ENCODE measurements around the gene SLC22A3.
"Not testable (repeated sequence)": the region's sequence is repeated elsewhere in the genome, so short reads cannot be mapped to it uniquely, and the experiment has no call there.

SLC22A3 gene

GRCh38 chr6:160348223-160349019 is at the start of gene SLC22A3:
Gene SLC22A3 (plus strand): TSS chr6:160348378. CDS start chr6:160348420, 42 bp downstream.
- no peak for DNase-seq (ENCODE audit: low spot score)

- DNase-seq (ENCODE audit: low spot score), result no peak
Measured at GRCh38 chr6:160299559-160299958, 48.6 kb upstream of the SLC22A3 start.

- no peak for DNase-seq (ENCODE audit: low spot score)
Measured at GRCh38 chr6:160300076-160300695, 48.0 kb upstream of the SLC22A3 start.

DNA sequence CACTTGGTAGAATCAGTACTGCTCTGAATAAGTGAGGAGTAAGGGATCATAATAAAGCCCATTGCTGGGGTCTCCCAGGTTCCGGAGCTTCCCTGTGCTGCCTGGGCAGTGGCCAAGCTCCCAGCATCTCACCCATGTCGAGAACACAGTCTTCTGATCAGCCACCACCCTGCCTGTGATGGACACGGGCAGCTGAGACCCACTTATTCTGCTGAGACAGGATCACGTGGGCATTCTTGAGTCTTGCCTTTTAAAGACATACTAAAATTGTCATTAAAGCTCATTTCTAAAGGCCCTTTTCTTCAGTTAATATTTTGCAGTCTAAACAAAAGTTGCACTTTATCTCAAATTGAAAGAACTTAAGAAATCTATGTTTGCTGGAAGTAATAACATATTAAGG is 46.8 kb upstream of the SLC22A3 start:
- no peak for DNase-seq (ENCODE audit: low spot score)

DNA sequence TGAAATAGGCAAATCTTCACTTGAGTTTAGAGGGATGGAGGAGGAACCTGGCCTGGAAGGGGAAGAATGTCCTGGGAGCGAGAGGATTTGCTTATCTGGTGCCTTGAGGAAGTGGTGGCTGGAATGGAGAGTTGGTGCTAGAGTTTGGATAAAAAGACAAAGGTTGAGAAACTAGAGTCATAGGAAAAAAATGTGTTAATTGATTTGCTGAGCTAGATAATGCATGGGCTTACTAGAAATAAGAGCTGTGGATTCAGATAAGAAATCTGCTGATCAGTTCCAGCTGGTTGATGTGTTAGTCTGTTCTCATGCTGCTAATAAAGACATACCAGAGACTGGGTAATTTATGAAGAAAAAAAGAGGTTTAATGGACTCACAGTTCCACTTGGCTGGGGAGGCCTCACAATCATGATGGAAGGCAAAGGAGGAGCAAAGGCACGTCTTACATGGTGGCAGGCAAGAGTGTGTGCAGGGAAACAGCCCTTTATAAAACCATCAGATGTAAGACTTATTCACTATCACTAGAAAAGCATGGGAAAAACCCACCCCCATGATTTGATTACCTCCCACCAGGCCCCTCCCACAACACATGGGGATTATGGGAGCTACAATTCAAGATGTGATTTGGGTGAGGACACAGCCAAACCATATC is 45.6 kb upstream of the SLC22A3 start:
- not testable (repeated sequence) for DNase-seq (ENCODE audit: low spot score)

DNA sequence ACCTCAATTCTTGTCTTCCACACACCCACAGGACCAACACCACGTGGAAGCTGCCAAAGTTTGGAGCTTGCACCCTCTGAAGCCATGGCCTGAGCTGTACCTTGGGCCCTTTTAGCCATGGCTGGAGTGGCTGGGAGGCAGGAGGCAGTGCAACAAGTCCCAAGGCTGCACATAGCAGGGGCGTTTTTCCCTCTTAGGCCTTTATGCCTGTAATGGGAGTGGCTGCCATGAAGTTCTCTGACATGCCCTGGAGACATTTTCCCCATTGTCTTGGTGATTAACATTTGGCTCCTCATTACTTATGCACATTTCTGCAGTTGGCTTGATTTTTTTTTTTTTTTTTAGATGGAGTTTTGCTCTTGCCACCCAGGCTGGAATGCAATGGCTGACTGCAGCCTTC is 44.4 kb upstream of the SLC22A3 start:
- no peak for DNase-seq (ENCODE audit: low spot score)

DNA sequence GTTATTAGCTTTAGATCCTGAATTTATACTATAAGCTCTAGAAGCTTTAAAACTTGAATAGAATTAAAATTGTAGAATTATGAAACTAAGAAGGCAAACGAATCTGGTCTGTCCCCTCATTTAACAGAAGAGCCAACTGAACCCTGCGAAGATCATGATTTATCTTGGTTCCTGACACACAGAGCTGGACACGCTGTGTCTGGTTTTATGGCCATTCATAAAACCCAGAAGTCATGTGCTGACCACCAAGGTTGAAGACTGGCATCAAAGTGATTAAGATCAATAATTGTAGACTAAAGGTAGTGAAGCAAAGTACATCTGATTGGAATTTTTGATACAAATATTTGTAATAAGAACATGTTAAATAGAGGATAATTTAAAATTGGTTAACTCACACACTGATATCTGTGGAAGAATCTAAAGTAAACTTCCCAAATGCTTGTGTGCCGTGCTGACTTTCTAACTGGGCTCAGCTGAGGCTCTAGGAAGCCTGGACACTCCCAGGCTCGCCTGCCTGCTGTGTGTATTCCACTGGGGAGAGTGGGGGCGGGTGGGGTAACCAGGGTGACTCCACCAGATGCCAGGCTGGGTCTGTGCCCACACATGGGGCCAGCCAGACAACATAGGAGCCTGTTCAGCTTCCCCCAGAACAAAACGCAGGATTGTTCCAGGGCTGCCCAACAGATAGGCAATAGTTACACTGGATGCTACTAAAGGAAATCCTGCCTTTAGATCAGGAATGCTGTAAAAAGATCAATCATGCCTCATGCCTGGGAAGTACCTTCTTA is 42.1 kb upstream of the SLC22A3 start:
- no peak for DNase-seq (ENCODE audit: low spot score)

DNA sequence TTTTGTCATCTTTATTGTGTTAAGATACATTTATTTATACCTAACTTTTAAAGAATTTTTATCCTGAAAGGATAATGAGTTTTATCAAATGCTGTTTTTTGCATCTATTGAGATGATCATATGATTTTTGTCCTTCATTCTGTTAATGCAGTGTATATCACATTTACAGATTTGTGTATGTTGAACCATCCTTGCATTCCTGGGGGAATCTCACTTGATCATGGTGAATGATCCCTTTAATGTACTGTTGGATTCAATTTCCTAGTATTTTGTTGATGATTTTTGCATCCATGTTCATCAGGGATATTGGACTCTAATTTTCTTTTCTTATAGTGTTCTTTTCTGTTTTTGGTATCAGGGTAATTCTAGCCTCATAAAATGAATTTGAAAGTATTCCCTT is 38.5 kb upstream of the SLC22A3 start:
- DNase-seq (ENCODE audit: low spot score), result no peak

DNA sequence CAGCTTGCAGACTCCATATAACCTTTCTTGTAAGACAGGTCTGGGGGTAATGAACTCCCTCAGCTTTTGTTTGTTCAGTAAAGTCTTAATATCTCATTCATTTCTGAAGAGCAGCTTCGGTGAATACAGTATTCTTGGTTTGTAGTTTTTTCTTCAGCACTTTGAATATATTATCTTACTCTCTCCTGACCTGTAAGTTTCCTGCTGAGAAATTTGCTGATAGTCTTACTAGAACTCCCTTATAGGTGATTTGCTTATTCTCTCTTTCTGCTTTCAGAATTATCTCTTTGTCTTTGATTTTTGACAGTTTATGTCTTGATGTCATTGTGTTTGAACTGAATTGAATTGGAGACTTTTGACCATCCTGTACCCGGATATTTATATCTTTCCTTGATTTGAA is 35.3 kb upstream of the SLC22A3 start:
- no peak for DNase-seq (ENCODE audit: low spot score)

DNA sequence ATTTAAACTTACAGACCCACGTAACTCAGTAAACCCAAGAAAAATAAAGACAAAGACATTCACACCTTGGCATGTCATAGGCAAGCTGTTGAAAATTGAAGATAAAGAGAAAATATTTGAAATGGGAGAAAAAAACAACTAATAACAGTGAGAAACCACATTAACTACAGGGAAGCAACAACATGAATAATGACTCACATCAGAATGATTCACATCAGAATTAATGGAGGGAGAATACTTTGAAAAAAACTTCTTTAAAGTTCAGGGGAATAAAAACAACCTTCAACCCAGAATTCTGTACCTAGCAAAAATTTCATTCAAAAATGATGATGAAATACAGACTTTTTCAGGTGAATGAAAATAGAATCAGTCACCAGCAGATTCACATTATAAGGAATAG is 32.9 kb upstream of the SLC22A3 start:
- no peak for DNase-seq (ENCODE audit: low spot score)

GRCh38 chr6:160316261-160316660 is 31.9 kb upstream of the SLC22A3 start:
- DNase-seq (ENCODE audit: low spot score), result no peak

- DNase-seq (ENCODE audit: low spot score), result no peak
Measured at GRCh38 chr6:160319246-160319645, 28.9 kb upstream of the SLC22A3 start.

DNA sequence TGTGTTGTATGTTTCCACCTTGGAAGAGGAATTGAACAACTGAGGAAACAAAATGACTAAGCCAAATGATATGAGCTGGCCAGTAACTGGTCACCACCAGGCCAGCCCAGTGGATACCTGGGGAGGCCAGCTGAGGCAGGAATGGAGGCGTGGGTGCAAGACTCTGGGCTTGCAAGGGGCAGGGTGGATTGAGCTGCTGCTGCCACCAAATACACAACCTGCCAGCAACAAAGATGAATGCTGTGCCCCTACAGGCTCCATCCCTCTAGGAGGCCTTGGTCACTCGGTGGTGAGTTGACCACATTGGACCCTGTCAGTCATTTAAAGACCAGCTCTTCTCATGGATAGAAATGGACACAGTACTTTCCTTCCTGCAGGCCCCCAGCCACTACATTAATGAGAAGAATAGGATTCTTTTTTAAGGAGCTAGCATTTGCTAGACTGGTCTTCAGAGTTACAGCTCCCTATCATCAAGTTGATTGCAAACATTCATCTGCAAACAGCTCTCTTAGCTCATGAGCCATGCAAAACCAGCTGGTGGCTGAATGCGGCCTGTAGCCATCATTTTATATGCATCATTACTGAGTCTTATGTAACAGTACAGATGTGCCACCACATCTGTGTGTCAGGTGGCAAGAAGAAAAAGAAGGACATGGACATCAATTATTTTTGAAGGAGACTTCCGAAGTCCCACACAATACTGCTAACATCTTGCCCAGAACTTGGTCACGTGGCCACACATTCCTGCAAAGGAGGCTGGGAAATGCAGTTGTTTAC is 26.3 kb upstream of the SLC22A3 start:
- no peak for DNase-seq (ENCODE audit: low spot score)

- no peak for DNase-seq (ENCODE audit: low spot score)
Measured at GRCh38 chr6:160327981-160328380, 20.2 kb upstream of the SLC22A3 start.

DNA sequence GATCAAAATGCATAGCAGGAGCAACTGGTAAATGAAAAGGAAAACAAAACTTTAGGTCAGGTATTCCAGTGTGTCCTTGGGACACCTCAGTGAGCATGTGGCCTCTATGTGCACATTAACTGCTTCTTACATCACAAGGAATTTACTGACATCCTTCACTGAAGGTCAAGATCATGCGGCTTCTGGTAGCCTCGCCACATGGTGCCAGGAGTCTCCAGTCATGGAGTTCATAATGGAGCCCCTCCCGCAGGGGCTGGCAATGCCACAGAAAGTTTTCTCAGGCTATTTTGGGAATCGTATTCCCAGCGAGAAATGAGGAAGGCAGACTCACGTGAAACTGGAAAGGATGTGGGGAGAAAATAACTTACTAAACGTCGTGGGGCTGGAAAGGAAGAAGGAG is 19.7 kb upstream of the SLC22A3 start:
- no peak for DNase-seq (ENCODE audit: low spot score)

DNA sequence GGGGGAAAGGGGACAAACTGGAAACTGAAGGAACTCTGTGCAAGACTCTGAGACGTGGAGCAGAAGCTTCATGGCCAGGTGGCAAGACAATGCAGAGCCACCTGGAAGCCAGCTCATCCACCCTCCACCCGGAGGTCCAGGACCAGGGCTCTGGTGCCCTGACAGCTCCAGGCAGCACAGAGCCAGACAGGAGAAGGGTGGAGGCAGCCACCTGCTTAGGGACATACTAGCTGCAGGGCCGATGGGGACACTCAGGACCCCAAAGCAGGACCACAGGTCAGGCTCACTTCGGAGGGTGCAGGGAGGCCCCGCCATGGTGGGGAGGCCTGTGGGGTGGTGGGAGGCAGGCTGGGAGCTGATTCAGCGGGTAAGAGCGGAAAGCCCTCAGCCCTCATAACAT is 19.0 kb upstream of the SLC22A3 start:
- DNase-seq (ENCODE audit: low spot score), result no peak

DNA sequence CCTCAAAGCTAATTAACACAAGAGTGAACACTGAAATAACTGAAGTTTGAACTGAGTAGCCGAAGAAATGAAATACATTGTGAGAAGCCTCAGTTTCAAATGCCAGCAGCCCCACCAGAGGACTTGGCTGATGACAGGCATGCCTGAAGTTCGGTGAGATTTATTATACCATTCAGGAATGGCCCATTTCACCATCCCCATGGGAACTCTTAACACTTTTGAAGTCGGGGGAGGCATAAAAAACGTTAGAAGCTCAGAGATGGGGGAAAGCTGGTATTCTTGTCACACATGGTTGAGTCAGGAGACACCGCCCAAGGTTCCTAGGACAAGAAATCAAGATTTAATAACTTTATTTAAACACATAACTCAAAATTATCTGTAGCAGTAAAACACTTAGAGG is 17.6 kb upstream of the SLC22A3 start:
- no peak for DNase-seq (ENCODE audit: low spot score)

DNA sequence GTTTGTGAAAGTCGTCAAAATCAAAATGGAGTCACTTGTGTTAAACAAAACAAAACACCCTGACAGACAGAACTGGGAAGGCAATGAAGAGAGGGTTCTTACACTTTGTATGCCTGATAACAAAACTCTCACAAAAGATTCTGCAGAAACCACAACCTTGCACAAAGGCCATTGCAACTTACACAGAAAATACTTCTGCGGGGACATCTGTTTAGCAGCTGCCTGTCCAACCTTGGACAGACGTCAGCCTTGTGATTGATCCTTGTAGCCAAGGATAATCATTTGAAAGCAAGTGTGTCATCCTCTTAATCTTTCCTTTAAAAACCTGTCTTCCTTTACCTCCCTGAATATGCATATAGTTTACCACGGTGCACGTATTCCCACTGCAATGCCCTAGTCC is 17.0 kb upstream of the SLC22A3 start:
- no peak for DNase-seq (ENCODE audit: low spot score)

DNA sequence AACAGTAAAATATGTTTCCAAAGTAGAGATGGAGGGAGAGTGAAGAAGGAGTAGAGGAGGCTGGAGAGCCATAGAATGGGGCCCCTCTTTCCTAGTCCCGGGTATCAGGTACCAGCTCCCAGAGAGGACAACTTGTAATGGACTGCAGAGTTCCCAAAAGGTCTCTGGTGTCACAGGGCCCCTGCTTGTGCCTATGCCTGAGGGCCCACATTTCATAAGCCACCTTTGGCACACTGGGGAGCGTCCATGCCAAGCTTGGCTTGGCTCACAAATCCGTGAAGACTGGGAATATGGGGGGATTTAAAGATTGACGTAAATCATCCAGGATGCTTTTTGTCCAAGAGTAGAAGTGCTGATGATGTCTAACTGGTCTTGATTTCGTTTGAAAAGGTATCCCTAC is 16.4 kb upstream of the SLC22A3 start:
- DNase-seq (ENCODE audit: low spot score), result no peak

DNA sequence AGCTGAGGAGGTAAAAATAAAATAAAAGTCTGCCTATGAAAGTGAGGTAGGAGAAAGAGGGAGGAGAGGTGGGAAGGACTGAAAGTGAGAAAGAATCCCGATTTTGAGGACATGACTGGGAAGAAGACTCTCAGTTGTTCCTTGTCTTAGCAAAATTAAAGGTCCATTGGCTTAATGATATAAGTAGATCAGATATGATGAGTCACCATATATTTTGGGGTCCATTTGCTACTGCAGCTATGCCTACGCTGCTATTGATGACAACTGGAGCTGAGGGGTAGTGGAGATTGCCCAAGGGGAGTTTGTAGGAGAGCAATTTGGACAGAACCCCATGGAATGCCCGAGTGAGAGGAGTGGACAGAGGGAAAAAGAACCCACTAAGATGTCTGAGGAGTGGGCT is 15.1 kb upstream of the SLC22A3 start:
- no peak for DNase-seq (ENCODE audit: low spot score)

DNA sequence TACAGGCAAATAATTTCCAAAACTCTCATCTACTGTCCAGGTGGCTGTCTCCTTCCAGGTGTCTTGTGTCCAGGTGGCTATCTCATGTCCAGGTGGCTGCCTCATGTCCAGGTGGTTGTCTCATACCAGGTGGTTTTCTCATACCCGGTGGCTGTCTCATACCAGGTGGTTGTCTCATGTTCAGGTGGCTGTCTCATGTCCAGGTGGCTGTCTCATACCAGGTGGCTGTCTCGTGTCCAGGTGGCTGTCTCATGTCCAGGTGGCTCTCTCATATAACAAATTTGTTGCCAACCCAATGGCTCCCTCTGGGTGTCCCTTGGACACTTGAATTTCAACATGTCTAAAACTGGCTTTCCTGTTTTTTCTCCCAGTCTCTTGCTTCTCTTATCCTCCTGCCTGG is 14.3 kb upstream of the SLC22A3 start:
- no peak for DNase-seq (ENCODE audit: low spot score)

GRCh38 chr6:160336200-160336599 is 12.0 kb upstream of the SLC22A3 start:
- no peak for DNase-seq (ENCODE audit: low spot score)

All from hematopoietic multipotent progenitor cell treated with erythropoietin and hydrocortisone succinate and interleukin-3 and kit ligand, for 15 days (in vitro differentiated cells).